DMS 273 treated with DMSO at 0.1 percent for 48 hours (cell line): Measurements from ENCODE around the gene FXYD1.
"Not testable (repeated sequence)": the region's sequence is repeated elsewhere in the genome, so short reads cannot be mapped to it uniquely, and the experiment has no call there.

ENCODE experiments used
- DNase-seq: peaks from one replicate; lab custom pipeline; 2025; lab: John Stamatoyannopoulos, UW

Gene FXYD1

GRCh38 chr19:35138305-35138892, at the start of gene FXYD1:
TSS of gene FXYD1 (plus strand) at chr19:35138824. CDS start at chr19:35140080, 1,256 bp downstream.
- no peak for DNase-seq

GRCh38 chr19:35089554-35089953, 49.1 kb upstream of the FXYD1 start:
- no peak for DNase-seq

GRCh38 chr19:35090160-35090505, 48.5 kb upstream of the FXYD1 start:
- no peak for DNase-seq

- peak; percentile 66 for DNase-seq
Measured at GRCh38 chr19:35090506-35091214, 48.0 kb upstream of the FXYD1 start.

- no peak for DNase-seq
Measured at GRCh38 chr19:35093430-35093829, 45.2 kb upstream of the FXYD1 start.

- DNase-seq: no peak
Measured at GRCh38 chr19:35093941-35094647, 44.5 kb upstream of the FXYD1 start.

GRCh38 chr19:35094656-35095055, 44.0 kb upstream of the FXYD1 start:
- no peak for DNase-seq

- DNase-seq: peak; percentile 66
Measured at GRCh38 chr19:35095667-35096368, 42.8 kb upstream of the FXYD1 start.

GRCh38 chr19:35098413-35099049, 40.1 kb upstream of the FXYD1 start:
- no peak for DNase-seq

GRCh38 chr19:35099155-35099896, 39.3 kb upstream of the FXYD1 start:
- DNase-seq: no peak

- no peak for DNase-seq
Measured at GRCh38 chr19:35099897-35100275, 38.7 kb upstream of the FXYD1 start.

GRCh38 chr19:35100588-35101533, 37.8 kb upstream of the FXYD1 start:
- DNase-seq: no peak

GRCh38 chr19:35101949-35102348, 36.7 kb upstream of the FXYD1 start:
- DNase-seq: not testable (repeated sequence)

- not testable (repeated sequence) for DNase-seq
Measured at GRCh38 chr19:35103614-35104013, 35.0 kb upstream of the FXYD1 start.

- DNase-seq: no peak
Measured at GRCh38 chr19:35104361-35104760, 34.3 kb upstream of the FXYD1 start.

- DNase-seq: no peak
Measured at GRCh38 chr19:35105047-35105410, 33.6 kb upstream of the FXYD1 start.

- no peak for DNase-seq
Measured at GRCh38 chr19:35105411-35106290, 33.0 kb upstream of the FXYD1 start.

- no peak for DNase-seq
Measured at GRCh38 chr19:35106291-35106583, 32.4 kb upstream of the FXYD1 start.

GRCh38 chr19:35106898-35107541, 31.6 kb upstream of the FXYD1 start:
- no peak for DNase-seq
